Ramos (cell line): Measurements from ENCODE around the gene XYLB.
"Not testable (repeated sequence)": the region's sequence is repeated elsewhere in the genome, so short reads cannot be mapped to it uniquely, and the experiment has no call there.

Source experiments
- in situ Hi-C: fragments of 300-500 bp; cut with MboI; formaldehyde crosslinking; loops from one replicate; pipeline ENCODE4 v1.14.3; 2022; ENCODE audit warnings: low sequenced_read_pairs; ENCODE audit not compliant: unreplicated experiment

XYLB gene

DNA sequence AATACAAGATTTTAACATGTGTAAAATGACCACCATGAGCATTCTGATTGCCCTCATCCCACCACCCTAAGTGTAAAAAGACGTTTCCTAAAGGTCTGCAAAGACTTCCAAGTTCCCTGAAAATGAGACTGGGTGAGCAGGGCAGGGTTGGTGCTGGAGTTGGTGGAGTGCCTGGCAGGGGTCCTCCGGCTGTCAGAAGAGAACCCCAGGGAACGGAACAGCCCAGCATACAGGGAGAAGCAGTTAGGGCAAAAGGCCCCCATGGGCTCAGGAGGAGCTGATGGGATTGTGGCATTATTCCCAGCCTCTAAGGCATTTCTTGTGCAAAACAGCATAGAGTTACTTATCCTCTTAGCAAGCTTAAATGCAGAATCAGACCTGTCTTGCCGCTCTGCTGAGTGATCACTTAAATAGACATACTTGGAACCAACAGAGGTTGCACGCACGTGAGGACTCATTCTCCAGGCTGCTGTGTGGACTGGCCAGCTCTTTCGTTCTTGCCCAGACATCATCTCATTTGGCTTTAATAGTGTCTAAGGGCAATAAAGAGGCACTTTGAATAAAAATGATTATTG, 36.0 kb downstream of the XYLB start:
- in situ Hi-C loops, result no loop called here

DNA sequence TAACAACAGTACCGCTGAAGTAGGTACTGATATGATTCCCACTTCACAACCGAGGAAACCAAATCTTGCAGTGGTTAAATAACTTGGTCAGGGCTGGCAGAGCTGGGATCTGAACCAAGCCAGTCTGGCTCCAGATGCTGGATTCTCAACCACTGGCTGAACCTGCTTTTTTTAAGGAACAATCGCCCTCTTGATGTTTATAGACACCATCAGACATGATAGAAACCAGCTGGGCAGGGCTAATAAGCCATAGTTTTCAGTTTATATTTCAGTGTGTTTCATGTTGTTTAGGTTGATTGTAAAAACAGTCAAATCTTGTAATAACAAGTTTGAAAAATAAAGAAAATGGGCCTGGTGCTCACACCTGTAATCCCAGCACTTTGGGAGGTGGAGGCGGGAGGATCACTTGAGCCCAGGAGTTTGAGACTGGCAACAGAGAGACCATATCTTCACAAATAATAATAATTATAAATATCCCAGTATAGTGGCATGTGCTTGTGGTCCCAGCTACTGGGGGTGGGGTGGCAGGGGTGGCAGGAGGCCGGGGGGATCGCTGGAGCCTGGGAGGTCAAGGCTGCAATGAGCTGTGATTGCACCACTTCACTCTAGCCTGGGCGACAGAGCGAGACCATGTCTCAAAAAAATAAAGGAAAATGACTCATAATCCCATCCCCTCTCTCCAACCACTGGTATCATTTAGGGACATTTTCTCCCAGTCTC, 36.7 kb downstream of the XYLB start:
- in situ Hi-C loops, result no loop called here

DNA sequence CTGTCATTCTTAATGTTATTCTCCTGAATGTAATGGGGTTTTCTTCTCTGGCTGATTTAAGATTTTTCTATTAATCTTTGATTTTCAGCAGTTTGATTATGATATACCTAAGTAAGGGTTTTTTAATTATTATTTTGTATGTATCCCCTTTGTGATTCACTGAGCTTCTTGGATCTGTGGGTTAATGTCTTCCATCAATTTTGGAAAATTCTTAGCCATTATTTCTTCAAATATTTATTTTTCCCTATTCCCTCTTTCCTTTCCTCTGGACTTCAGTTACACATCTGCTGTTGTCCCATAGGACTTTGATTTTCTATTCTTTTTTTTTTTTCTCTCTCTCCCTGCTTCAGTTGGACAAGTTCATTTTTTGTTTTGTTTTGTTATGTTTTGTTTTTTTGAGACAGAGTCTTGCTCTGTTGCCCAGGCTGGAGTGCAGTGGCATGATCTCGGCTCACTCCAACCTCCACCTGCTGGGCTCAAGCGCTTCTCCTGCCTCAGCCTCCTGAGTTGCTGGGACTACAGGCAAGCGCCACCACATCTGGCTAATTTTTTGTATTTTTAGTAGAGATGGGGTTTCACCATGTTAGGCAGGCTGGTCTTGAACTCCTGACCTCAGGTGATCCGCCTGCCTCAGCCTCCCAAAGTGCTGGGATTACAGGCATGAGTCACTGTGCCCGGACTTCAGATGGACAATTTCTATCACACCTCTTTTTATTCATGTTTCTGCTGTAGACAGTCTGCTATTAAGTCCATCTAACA, 40.6 kb downstream of the XYLB start:
- in situ Hi-C loops, result no loop called here

DNA sequence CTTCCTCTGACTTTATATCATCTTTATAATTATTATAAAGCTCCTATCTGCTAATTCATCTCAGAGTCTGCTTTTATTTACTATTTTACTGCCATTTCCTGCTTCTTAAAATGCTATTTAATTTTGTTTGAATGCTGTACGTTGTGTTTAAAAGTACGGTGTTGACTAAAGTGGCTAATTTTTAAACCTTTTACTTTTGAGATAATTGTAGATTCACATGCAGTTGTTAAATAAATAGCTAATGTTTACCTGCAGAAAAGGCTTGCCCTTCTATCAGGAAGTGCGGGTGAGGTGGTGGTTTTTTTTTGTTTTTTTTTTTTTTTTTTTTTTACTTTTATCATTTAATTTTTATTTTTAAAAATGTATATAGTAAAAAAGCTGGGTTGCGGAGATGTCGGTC, 41.3 kb downstream of the XYLB start:
- in situ Hi-C loops, result no loop called here

DNA sequence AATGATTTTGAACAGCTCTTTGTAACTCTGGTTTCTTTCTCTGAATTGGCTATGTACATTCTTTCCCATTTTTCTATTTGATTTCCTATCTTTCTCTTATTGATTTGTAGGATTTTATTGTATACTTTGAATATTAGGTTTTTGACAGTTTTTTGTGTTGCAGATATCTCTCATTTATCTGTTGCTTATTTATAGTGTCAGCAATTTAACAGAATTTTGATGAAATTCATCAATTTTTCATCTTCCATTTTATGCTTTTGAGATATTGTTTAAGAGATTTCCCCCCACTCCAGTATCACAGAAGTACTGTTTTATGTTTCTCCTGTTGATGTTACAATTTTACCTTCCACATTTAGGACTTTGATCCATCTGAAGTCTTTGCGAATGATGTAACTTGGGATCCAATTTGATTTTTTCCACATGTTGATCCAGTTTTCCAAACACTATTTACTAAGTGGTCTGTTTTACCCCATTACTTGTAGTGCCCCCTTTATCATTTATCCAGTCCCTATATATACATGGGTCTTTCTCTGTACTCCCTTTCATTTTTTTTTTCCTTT, 46.1 kb downstream of the XYLB start:
- in situ Hi-C loops, result no loop called here

DNA sequence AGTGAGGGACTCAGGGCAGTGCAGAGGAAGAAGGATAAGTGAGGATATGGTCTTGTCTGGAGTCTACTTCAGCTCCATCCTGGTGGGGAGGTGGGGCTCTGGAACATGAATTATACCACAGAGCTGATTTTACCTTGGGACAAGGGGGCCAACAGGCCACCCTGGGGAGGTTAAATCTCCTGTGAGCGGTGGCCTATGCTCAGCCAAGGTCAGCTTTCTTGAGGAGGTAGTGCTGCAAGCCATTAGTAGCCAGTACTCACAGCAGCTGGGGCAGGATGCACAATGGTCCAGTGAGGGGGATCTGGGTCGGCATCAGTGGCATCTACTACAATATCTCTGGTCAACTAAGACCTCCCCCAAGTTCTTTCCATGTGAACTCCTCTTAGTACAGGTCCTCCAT, 49.7 kb downstream of the XYLB start:
- in situ Hi-C loops, result no loop called here

DNA sequence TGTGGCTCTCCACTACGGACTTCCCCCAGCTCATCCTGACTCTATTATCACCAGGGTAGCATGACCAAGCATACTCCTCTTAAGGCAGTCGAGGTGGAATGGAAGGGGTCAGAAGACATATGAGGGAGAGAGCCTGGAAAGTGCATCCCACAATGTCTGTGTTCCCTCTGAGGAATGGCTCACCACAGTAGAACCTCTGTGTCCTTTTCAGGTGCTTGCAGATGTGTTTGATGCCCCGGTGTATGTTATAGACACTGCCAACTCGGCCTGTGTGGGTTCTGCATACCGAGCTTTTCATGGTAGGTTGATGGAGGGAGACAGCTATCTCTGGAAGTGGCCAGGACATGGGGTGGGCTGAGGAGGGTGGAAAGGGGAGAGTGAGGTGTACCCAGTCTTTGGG, 50.3 kb downstream of the XYLB start:
- in situ Hi-C loops, result no loop called here

DNA sequence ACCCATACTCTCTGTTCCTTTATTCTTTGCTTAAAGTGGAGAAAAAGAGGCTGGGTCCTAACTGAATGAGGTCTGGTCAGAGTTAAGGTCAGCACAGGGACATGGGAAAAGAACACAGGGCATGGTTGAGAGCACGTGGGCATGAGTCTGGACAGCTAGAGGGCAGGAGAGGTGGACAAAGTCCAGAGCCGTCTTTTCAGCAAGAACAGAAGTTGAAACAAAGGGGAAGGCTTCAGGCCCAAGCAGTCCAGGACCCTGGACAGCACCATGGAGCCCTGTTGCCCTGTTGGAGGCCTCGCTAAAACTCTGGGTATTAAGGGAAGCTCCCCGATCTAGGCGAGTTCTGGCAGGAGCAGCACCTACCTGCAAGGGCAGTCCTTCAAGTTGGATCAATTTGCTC, 50.7 kb downstream of the XYLB start:
- in situ Hi-C loops, result no loop called here

DNA sequence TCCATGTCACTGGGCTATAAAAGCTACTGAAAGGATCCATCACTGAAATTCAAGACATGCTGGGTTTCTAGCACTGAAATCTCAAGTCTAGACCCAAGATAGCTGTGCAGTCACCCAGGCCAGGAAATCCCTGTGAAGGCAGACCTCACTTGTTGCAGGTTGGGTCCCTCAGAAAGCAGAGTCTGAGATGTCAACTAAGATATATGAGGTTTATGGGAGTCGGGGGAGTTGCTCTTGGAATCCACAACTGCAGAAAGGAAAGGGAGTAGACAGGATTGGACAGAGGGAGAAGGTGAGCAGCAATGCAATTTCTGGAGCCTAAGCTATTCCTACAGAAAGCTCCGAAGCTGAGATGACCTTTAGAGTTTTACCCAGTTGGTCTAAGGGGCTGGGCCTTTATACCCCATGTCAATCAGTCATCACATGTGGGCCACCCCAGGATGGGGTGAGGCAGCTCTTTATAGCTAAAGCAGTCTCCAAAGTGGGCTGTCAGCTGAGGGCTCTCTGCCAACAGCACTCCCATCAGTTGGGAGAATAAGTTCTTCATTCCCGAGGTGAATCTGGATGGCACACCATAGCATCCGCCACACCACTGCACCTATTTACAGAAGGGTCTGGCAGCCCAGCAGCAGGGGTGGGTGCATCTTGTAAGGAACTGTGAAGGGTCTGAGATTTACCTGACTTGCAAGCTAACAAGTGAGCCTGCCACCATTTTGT, 54.8 kb downstream of the XYLB start:
- in situ Hi-C loops, result no loop called here

DNA sequence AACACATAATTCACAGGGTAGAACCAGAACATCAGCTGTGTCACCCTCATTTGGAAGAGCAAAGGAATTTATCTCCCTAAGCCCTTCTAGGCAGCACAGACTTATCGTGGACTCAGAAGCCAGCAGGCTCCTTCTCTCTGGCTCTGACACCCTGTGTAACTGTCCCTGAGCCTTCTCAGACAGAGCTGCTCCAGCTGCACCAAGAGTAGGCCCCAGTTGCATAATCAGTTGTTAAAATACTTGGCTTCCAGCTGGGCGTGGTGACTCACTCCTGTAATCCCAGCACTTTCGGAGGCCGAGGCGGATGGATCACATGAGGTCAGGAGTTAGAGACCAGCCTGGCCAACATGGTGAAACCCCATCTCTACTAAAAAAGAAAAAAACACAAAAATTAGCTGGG, 57.7 kb downstream of the XYLB start:
- in situ Hi-C loops, result no loop called here

DNA sequence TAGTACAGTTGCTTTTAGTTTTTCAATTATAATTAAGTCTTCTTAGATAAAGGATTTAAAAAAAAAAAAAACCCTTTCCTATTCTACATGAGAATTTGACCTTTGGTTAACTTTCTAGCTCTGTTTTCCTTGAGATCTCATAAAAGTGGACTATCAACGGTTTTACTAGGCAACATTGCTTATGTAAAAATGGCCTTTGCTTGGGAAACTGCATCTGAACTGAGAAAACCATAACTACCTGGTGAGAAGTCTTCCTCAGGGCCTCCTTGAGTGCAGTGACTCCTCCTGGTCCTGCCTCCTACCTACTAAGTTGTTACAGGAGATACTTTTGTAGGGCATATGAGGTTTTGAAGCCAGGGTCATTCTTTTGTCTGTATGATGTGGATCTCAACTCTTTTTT, 65.0 kb downstream of the XYLB start:
- in situ Hi-C loops, result no loop called here

DNA sequence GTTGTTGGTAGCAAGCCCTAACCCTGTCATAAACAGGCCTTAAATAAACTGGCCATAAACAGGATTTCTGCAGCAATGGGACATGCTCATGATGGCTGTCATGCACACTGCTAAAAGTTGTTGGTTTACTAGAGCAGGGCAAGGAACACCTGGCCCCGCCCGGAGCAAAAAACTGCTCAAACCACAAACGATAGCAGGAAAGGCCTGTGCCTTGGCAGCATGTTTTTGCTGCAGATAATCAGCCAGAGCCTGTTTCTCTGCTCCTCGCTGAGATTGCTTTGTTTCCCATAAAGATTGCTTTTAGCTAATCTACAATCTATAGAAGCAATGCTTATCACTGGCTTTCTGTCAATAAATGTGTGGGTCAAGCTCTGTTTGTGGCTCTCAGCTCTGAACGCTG, 74.2 kb downstream of the XYLB start:
- in situ Hi-C loops, result not testable (repeated sequence)

DNA sequence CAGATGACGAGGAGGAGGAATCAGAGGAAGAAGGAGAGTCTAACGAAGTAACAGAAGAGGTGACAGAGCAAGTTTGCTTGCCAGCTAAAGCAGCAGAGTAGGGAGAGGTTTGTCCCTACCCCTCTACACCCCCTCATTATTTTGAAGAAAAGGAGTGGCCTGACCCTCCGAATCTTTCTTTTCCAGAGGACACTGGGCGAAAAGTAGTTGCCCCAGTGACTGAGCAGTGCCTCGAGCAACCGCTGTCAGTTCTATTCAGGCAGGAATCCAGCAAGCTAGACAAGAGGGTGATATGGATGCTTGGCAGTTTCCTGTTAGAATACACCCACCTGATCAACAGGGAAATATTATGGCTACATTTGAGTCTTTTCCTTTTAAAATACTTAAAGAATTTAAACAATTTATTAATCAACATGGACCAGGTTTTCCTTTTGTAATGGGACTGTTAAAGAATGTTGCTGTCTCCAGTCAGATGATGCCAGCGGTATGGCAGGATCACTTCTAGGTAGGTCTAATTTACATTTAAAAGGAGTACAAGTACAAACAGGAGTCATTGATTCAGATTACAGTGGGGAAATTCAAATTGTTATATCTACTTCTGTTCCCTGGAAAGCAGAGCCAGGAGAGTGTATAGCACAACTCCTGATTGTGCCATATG, 75.2 kb downstream of the XYLB start:
- in situ Hi-C loops, result no loop called here

DNA sequence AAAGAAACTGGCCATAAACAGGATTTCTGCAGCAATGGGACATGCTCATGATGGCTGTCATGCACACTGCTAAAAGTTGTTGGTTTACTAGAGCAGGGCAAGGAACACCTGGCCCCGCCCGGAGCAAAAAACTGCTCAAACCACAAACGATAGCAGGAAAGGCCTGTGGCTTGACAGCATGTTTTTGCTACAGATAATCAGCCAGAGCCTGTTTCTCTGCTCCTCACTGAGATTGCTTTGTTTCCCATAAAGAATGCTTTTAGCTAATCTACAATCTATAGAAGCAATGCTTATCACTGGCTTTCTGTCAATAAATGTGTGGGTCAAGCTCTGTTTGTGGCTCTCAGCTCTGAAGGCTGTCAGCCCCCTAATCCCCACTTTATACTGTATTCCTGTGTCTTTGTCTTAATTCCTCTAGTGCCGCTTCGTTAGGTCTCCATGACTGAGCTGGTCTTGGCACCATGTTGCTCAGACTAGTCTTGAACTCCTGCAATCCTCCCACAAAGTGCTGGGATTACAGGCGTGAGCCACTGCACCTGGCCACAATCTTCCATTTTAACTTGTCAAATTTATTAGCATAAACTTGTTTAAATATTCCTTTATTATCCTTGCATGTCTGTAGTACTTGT, 80.3 kb downstream of the XYLB start:
- in situ Hi-C loops, result not testable (repeated sequence)

DNA sequence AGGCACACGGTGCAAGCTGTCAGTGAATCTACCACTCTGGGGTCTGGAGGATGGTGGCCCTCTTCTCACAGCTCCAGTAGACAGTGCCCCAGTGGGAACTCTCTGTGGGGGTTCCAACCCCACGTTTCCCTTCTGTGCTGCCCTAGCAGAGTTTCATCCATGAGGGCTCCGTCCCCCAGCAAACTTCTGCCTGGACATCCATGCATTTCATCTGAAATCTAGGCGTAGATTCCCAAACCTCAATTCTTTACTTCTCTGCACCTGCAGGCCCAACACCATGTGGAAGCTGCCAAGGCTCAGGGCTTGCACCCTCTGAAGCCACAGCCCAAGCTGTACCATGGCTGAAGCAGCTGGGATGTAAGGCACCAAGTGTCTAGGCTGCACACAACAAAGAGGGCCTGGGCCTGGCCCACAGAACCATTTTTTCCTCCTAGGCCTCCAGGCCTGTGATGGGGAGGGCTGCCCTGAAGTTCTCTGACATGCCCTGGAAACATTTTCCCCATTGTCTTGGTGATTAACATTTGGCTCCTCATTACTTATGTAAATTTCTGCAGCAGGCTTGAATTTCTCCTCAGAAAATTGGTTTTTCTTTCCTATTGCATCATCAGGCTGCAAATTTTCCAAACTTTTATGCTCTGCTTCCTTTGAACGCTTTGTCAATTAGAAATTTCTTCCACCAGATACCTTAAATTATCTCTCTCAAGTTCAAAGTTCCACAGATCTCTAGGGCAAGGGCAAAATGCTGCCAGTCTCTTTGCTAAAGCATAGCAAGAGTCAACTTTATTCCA, 86.5 kb downstream of the XYLB start:
- in situ Hi-C loops, result not testable (repeated sequence)

DNA sequence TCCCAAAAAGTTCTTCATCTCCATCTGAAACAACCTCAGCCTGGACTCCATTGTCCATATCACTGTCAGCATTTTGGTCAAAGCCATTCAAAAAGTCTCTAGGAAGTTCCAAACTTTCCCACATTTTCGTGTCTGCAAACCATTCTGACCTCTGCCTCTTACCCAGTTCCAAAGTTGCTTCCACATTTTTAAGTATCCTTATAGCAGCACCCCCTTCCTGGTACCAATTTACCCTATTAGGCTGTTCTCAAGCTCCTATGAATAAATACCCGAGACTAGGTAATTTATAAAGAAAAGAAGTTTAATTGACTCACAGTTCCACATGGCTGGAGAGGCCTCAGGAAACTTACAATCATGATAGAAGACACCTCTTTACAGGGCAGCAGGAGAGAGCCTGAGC, 87.1 kb downstream of the XYLB start:
- in situ Hi-C loops, result not testable (repeated sequence)

DNA sequence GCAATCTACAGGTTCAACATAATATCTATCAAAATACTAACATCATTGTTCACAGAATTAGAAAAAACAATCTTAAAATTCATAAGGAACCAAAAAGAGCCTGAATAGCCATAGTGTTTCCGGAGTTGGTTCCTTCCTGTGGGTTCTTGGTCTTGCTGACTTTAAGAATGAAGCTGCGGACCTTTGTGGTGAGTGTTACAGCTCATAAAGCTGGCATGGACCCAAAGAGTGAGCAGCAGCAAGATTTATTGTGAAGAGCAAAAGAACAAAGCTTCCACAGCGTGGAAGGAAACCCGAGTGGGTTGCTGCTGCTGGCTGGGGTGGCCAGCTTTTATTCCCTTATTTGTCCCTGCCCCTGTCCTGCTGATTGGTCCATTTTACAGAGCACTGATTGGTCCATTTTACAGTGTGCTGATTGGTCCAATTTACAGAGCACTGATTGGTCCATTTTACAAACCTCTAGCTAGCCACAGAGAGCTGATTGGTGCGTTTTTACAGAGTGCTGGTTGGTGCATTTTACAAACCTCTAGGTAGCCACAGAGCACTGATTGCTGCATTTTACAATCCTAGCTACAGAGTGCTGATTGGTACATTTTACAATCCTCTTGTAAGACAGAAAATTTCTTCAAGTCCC, 92.0 kb downstream of the XYLB start:
- in situ Hi-C loops, result not testable (repeated sequence)

DNA sequence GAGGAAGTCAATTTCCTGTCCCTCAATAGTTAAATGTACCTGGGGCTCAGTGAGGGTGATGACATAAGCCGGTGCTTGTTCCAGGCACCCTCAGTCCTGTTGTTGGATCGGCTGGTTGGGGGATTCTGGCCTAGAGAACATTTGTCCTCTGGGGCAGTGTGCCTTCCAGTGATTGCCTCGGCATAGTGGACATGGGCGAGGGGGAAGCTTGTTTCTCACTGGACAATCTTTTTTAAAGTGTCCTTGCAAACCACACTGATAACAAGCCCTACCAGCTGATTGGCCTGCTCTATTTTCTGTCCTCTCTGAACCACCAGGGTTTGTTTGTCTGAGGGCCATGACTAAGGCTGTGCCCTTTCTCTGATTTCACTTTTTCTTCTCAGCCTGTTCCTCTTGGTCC, 96.6 kb downstream of the XYLB start:
- in situ Hi-C loops, result not testable (repeated sequence)
